Effector memory CD4-positive, alpha-beta T cell (primary cell): Measurements from ENCODE around the gene ELAVL1.

ENCODE experiments used
- DNase-seq, 3 donors: peaks; one replicate each; pipeline ENCODE4 v3.0.0-alpha.2; 2020
- H3K27ac ChIP-seq: 2 replicates; pipeline ENCODE4 v1.7.0; 2013; ENCODE audit warnings: mild to moderate bottlenecking, low read length, moderate library complexity; ENCODE audit not compliant: insufficient read depth, poor library complexity, severe bottlenecking
- H3K27me3 ChIP-seq: replicated peaks from 2 replicates; pipeline ENCODE4 v1.7.0; 2013; ENCODE audit warnings: mild to moderate bottlenecking, low read length; ENCODE audit not compliant: insufficient read depth, control insufficient read depth, poor library complexity, severe bottlenecking
- H3K36me3 ChIP-seq: 2 replicates; pipeline ENCODE4 v1.7.0; 2013; ENCODE audit warnings: mild to moderate bottlenecking, low read length, moderate library complexity; ENCODE audit not compliant: control insufficient read depth, insufficient read depth
- H3K4me1 ChIP-seq: 2 replicates; pipeline ENCODE4 v1.7.0; 2013; ENCODE audit warnings: low read length, mild to moderate bottlenecking; ENCODE audit not compliant: control insufficient read depth, insufficient read depth, poor library complexity, severe bottlenecking
- H3K4me3 ChIP-seq: 2 replicates; pipeline ENCODE4 v1.7.0; 2013; ENCODE audit warnings: low read length, low read depth, mild to moderate bottlenecking; ENCODE audit not compliant: insufficient read depth, poor library complexity, severe bottlenecking
- H3K9me3 ChIP-seq: 2 replicates; pipeline ENCODE4 v1.7.0; 2013; ENCODE audit warnings: mild to moderate bottlenecking, low read length, moderate library complexity; ENCODE audit not compliant: control insufficient read depth

ELAVL1 gene

DNA sequence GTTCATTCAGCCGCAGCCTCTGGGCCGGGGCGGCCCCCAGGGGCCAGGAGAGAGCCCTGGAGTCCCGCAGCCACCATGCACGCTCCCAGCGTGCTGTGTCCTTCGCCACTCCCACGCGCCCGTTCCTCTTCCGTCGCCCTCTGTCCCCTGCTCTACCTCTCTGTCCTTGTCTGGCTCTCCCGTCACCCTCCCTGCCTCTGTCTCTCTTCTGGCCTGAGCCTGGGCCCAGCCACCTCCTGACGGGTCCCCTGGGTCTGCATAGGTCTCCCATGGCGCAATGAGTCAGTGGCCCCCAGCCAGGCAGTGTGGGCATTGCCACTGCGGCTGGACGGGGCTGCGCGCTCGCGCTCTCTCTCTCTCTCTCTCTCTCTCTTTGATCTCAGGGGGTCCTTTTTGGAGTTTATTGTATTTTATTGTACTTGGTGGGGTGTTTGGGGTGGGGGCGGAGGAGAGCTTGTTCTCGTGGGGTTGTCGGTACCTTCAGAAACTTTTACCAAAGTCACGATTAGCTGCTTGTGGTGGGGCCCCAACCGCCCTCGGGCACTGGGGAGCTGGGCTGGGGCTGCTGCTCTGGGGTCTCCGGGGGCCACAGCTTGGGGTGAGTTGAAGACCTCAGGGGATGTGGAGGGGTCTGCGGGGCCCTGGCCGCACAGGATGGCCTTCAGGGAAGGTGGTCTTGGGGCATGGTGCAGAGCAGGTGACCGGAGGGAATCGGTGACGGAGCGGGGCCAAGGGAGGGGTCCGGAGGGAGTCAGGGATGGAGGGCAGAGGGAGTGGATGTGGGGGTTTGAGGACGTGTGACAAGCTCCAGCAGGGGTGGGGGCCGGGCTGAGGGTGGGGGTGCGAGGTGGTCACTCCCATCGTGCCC, 92.5 kb downstream of the ELAVL1 start:
- Histone ChIP-seq H3K36me3 (peaks cover 43% of the 10 kb centered on the region), H3K4me1 (peaks cover 24% of the 10 kb centered on the region), H3K27ac (no peak overlapping the region), H3K9me3 (no peaks in the 10 kb centered on the region), H3K27me3 (peaks cover 20% of the 10 kb centered on the region), H3K4me3 (no peak overlapping the region)
- DNase-seq, result no peak

DNA sequence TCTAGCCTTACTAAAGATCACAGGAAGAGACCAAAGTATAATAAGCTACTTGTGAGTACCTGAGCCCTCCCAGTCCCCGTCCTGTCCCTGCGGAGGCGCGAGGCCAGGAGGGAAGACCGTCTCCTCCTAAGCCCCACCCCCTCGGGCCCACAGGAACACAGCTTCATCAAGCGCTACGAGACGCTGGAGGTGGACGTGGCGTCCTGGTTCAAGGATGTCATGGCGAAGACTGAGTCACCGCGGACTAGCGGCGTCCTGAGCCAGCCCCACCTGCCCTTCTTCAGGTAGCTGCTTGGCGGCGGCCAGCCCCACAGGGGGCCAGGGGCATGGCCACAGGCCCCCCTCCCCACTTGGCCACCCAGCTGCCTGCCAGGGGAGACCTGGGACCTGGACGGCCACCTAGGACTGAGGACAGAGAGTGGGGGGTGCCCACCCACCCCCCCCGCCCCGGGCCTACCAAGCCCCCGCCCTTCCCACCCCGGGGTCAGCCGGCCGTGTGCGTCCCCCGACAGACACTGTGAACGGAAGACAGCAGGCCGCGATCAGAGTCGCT, 93.2 kb downstream of the ELAVL1 start:
- Histone ChIP-seq H3K9me3 (no peaks in the 10 kb centered on the region), H3K27ac (no peak overlapping the region), H3K36me3 (peaks cover 43% of the 10 kb centered on the region), H3K4me3 (no peak overlapping the region), H3K27me3 (peaks cover 15% of the 10 kb centered on the region), H3K4me1 (peaks cover 17% of the 10 kb centered on the region)
- DNase-seq, result no peak

DNA sequence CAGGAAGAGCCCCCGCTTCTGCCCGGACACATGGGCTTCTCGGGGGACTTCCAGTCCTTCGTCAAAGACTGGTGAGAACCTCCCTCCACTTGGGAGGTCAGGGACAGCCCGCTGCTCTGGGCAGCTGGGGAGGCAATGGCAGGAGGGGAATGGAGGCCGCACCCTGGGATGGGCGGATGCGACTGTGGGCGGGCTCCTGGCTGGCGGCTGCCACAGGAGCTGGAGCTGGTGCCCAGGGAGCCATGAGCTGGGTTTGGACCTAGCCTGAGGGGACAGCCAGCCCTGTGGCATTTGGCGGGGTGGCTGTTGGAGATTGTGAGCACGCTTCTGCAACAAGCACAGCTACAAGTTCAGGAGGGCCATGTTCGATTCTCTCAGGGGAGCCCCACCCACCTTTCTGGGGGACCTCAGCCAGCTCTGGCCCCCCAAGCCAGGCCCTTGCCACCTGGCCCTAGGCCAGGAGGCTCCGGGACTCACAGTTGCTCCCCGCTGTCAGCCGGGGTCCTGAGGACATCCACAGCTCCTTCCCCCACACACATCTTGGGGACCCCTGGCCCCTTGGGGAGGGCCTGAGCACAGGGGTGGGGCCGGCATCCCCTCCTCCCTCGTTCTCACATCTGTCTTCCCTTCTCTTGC, 93.8 kb downstream of the ELAVL1 start:
- no peak for DNase-seq
- Histone ChIP-seq H3K9me3 (no peaks in the 10 kb centered on the region), H3K4me3 (no peak overlapping the region), H3K27ac (no peak overlapping the region), H3K27me3 (peaks cover 10% of the 10 kb centered on the region), H3K36me3 (peaks cover 43% of the 10 kb centered on the region), H3K4me1 (peaks cover 12% of the 10 kb centered on the region)

DNA sequence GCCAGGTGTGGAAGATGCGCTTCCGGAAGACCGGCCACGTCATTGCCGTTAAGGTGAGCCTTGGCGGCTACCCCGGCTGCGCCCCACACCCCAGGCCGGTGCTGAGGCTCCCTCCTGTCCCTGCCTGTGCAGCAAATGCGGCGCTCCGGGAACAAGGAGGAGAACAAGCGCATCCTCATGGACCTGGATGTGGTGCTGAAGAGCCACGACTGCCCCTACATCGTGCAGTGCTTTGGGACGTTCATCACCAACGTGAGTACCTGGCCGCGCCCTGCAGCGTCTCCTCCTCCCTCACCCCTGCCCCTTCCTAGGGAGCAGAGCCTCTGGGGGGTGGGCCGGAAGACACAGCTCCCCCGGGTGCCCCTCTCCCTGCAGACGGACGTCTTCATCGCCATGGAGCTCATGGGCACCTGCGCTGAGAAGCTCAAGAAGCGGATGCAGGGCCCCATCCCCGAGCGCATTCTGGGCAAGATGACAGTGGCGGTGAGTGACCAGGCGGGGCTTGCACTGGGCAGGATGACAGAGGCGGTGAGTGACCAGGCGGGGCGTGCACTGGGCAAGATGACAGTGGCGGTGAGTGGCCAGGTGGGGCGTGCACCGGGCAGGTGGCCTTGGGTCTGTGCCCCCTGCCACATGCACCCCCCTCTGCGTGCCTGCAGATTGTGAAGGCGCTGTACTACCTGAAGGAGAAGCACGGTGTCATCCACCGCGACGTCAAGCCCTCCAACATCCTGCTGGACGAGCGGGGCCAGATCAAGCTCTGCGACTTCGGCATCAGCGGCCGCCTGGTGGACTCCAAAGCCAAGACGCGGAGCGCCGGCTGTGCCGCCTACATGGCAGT, 94.9 kb downstream of the ELAVL1 start:
- no peak overlapping the region for H3K4me3 ChIP-seq
- no peak overlapping the region for H3K27ac ChIP-seq
- H3K27me3 ChIP-seq, result peaks cover under 1% of the 10 kb centered on the region
- H3K4me1 ChIP-seq, result peaks cover 2% of the 10 kb centered on the region
- no peaks in the 10 kb centered on the region for H3K9me3 ChIP-seq
- H3K36me3 ChIP-seq, result peaks cover 52% of the 10 kb centered on the region
- no peak for DNase-seq

DNA sequence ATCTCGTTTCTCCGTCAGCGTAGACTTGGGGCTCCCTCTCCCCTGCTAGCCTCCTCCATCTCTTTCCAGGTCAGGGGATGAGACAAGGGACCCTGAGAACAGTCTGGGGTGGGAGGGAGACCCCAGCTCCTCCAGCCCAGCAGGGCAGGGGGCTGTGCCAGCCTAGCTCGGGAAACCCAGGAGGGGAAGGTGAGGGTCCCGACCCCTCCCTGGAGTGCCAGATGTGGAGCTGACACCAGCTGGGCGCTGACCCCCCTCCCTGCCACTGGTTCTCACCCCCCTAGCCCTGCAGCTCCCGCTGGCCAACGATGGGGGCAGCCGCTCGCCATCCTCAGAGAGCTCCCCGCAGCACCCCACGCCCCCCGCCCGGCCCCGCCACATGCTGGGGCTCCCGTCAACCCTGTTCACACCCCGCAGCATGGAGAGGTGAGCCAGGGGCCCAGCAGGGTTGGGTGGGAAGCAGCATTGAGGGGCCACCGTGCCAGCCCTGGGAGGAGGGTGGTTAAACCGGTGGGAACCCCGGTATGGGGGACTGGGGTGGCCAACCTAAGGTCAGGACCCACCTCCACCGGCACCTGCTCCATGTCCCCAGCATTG, 95.9 kb downstream of the ELAVL1 start:
- H3K4me3 ChIP-seq, result no peak overlapping the region
- H3K27me3 ChIP-seq, result no peaks in the 10 kb centered on the region
- no peaks in the 10 kb centered on the region for H3K9me3 ChIP-seq
- no peak for DNase-seq
- H3K27ac ChIP-seq, result no peak overlapping the region
- peaks cover 9% of the 10 kb centered on the region for H3K4me1 ChIP-seq
- peaks cover 53% of the 10 kb centered on the region for H3K36me3 ChIP-seq

DNA sequence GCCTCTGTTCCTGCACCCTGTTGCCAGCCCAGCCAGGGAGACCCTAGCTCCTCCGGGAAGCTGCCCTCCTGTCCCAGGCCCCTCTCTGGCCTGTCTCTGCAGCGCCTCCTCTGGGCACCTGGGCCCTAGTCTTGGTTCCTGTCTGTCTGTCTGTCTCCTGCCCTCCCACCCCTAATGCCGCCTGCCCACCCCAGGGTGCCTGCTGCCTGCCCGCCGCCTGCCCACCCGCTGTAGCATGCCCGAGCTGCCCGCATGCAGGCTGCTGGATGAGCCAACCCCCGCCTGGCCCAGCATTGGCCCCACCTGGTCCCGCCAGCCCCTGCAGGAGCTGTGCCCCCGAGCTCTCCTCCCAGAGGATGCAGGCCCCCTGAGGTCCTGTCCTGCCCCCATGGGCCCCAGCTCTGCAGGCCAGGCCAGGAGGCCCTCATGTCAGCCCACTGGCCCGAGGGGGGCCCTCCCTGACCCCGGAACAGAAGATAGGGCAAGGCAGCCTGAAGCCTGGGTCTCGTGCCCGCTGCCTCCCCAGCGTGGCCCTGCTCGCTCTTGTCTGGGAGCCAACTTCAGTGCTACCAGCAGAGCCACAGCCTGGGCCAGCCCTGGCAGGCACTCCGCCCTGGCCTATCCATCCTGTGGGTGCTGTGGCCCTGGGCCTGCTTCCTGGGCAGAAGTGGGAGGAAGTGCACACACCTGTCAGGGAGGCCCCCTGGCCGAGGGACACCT, 96.5 kb downstream of the ELAVL1 start:
- DNase-seq, result no peak
- H3K9me3 ChIP-seq, result no peaks in the 10 kb centered on the region
- H3K27ac ChIP-seq, result no peak overlapping the region
- H3K4me1 ChIP-seq, result peaks cover 13% of the 10 kb centered on the region
- peaks cover 53% of the 10 kb centered on the region for H3K36me3 ChIP-seq
- no peak overlapping the region for H3K4me3 ChIP-seq
- no peaks in the 10 kb centered on the region for H3K27me3 ChIP-seq
